Measurements from ENCODE around the gene AMMECR1.

GRCh38 chrX:110341189-110342035 is 23.5 kb upstream of the AMMECR1 start:
- TF ChIP-seq CTCF (IDR thresholded peaks at IDR 0.05) (no peak), POLR2A (IDR thresholded peaks at IDR 0.05) (no peak), EP300 (IDR thresholded peaks at IDR 0.05) (no peak), POLR2AphosphoS5 (IDR thresholded peaks at IDR 0.05) (no peak)
